Measurements from ENCODE around the gene SERGEF.

Gene SERGEF

DNA sequence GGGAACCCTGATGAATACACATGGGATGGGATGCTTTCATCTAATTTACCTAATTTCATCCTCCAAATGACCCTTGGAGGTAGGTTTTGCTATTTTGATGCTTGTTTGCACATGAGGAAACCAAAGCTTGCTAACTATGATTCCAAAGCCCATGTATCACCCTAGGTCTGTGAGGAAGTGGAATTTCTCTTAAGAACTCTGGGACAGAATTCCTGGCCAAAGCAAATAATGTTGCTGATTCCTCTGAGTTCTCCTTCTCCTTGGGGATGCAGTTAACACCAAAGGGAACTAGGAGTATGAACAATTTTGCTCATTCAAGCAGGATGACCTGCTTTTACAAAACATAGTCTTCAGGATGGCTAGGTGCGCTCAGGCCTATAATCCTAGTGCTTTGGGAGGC lies 198.3 kb downstream of the SERGEF start:
- DNase-seq (ENCODE audit: low read depth in 2 of 3, low spot score in 2 of 3) = no peak

DNA sequence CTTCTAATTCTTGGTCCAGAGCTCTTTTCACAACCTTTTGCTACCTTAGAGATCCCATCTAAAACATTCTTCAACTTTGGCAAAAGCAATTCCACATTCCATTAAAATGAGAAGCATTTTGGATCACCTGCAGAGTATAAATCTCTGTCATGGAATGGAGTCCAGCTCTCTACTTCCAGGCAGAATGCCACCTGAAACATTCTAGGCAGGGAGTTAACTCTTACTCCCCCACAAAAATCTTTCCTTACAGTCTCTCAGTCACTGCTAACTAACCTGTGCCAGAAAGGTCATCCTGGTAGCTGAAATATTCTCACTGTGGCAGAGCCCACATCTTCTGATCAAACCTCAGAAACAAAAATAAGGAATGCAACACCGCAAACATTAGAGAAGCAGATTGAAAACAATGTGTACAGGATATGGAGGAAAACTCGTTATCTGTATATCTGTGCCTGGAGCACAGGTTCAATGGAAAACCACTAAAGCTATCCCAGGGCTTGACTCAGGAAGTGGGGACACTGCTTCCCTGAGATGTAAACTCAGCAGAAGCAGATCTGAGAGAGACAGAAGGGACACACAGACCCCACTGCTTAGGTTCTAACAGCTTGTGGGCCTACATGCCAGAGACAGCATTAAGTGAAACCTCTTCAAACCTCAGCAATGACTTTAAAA lies 199.3 kb downstream of the SERGEF start:
- no peak for DNase-seq (ENCODE audit: low read depth in 2 of 3, low spot score in 2 of 3)

DNA sequence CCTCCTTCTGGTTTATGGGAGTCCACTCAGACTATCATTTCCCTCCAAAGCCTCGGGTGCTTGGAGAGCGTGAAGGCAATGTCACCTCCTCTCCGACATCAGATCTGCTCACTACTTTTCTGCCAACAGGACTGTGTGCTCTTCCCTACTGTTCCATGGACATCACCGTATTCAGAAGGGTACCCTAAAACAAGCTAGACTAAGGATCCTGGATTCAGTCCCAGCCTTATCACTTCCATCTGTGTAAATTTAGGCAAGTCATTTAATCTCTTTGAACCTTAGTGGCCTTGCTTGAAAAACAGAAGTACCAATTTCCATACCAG lies 200.0 kb downstream of the SERGEF start:
- no peak for DNase-seq (ENCODE audit: low read depth in 2 of 3, low spot score in 2 of 3)

DNA sequence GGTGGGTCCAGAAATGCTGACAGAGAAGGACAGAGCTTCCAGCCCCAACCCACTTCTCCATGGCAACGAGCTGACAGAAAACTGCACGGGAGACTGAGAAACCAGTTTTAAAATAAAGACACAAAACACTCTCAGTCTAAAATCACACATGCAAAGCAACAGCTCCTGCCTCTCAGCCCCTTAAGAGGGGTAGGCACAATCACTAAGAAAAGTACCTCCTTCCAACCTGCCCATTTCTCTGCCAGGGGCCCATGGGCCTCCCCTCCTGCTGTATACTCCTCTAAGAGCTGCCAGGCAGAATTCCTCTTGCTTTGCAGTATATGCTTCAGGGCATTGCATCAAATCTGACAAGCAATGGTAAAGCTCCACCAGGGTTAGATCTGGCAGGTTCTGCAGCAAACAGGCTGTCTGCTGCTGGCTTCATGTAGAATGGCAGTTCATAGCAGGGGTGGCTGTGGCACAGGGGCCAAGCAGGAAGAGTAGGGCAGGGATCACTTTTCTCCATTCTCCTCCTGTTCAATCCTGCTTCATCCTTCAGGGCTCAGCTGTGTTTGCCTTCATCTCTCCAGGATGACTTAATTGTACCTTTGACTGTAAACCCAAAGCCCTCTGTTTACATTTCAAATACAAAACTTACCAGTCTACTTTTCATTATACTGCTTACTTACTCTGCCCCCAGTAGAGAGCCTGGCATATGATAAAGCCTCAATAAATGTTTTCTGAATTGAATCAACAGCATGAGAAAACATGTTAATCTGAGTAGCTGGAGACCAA lies 200.6 kb downstream of the SERGEF start:
- DNase-seq (ENCODE audit: low read depth in 2 of 3, low spot score in 2 of 3) = no peak

DNA sequence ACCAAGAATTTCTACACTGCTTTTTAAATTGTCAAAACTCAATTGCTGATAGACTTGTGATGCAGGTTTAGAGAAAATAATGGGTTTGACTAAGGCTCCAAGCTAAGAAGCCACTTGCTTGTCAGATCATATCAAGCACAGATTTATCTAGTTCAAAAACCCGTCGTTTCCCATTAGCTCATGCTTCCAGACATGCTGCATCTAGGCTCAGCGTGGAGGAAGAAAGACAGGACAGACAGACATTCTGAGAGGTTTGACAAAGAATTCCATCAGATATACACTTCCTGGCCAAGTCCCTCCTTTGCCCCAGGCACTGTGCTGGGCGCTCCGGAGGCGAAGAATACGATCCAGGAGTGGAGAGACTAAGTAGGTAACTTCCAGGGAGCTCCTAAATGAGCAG lies 201.5 kb downstream of the SERGEF start:
- no peak for DNase-seq (ENCODE audit: low read depth in 2 of 3, low spot score in 2 of 3)

DNA sequence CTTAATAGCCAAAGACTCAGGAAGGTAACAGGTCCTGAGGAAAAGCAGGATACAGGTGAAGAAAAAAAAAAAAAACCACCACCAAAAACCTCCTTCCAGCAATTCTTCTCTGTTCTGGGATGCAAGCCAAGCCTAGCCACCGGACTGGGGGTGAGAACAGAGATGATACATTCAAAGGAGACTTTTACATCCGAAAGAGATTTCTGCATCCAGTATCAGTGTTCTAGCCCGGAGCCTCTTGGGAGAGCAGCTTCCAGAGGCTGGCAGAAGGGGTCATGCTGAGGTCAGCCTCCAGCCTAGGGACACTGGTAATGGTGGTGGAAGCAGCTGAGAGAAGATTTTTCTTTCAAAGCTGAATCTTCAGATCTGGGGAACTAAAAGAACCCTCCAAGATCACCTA lies 202.1 kb downstream of the SERGEF start:
- DNase-seq (ENCODE audit: low read depth in 2 of 3, low spot score in 2 of 3) = no peak

DNA sequence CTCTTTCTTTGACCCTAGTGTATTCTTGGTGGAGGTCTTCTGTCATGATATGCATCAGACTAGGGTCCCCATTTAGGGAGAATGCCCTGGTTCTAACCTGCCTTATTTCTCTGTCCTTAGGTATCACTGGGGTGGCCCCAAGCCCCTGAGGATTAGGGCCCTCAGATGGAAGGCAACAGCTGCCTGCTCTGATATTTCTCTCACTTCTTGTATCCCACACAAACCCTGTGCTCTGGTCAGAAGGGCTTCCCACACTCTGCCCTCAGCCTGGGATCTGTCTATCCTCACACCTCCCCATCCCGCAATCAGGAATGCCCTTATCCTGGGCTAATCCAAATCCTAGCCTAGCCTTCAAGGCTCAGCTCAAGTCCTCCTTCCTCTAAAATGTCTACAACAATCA lies 202.8 kb downstream of the SERGEF start:
- no peak for DNase-seq (ENCODE audit: low read depth in 2 of 3, low spot score in 2 of 3)

DNA sequence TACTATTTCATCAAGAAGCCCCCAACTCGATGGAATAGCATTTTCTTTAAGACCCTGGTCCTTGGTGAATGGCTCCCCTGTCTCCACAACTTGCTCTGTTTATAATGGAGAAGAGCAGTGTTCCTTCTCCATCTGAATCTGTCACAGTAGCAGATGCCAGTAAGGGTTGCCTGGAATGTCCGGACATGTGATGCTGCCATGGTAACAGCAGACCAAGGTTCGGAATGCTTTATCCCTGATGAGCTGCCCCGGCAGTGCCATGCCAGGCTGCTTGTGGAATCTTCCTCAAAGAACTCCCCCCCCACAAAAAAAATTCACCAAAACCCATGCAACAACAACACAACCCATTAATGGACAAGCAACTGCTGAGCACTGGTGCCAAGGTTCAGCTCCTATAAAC lies 205.8 kb downstream of the SERGEF start:
- no peak for DNase-seq (ENCODE audit: low read depth in 2 of 3, low spot score in 2 of 3)

DNA sequence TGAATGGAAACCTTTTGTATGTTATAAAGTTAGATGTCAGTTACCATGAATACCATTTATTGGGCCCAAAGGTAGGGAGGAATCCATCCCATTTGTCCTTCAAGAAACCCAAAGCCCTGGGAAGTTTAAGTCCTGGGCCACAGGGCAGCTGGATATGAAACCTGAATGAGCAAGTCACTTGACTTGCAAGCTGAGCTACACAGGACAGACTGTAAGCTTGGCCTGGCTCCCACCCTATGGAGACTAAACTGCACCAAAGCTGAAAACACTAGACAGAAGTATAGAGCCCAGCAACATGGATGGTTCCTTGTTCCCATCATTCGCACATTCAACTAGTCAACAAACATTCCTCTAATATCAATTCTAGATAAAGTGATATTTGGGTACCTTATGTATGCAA lies 207.0 kb downstream of the SERGEF start:
- no peak for DNase-seq (ENCODE audit: low read depth in 2 of 3, low spot score in 2 of 3)

DNA sequence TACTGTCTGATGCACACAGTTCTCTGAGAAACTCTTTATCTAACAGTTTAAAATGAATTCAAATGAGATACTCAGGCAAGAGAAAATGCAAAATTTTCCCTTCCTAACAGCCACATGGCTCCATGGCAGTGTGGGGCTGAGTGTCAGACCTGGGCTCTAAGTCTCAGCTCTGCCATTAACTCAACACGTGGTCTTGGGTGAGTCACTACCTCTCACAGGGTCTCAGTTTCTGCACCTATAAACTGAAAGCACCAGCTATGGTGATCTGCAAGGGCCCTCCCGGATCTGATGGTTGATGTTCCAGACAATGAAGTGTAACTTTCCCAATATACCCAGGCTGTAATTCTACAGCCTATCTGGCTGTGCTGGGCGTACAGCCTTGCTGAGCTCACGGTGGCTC lies 207.8 kb downstream of the SERGEF start:
- DNase-seq (ENCODE audit: low read depth in 2 of 3, low spot score in 2 of 3) = no peak

DNA sequence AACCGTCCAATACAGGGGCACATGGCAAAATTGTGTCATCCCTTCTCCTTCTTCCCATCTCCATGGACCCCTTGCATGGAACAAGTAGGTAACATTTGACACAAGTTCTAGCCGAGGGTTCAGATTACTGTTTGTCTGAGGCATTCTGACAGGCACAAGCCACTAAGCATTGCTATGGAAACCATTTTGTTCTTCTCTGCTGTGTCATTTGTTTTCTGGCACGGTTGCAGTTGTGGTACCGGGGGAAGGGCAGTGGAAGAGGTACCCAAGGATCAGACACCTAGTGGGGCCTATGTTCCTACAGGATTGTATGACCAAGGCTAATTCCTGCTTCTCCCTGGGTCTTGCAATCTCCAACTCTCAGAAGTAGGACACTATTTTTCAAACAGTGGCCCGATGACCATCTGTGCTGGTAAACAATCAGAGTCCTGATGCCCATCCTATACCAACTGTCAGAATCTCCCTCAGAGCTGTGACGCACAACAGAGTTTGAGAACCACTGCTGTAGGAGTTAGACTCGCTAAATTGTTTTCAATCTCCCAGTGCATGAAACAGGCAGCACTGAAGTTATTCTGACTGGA lies 209.0 kb downstream of the SERGEF start:
- no peak for DNase-seq (ENCODE audit: low read depth in 2 of 3, low spot score in 2 of 3)

DNA sequence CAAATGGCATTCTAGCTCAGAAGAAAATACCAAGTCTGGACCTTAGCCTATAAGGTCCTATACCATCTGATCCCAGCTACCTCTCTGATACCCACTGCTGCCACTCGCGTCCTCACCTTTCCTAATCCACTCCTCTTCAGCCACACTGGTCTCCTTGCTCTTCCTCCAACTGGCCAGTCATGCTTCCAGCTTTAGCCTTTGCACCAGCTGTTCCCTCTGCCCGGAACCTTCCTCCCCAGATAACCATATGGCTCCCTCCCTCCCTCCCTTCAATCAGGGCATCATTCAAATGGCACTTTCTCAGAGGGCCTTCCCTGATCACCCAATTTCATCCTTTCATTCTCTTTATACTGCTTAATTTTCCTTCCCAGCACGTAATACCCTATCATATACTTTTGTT lies 210.4 kb downstream of the SERGEF start:
- DNase-seq (ENCODE audit: low read depth in 2 of 3, low spot score in 2 of 3) = no peak

DNA sequence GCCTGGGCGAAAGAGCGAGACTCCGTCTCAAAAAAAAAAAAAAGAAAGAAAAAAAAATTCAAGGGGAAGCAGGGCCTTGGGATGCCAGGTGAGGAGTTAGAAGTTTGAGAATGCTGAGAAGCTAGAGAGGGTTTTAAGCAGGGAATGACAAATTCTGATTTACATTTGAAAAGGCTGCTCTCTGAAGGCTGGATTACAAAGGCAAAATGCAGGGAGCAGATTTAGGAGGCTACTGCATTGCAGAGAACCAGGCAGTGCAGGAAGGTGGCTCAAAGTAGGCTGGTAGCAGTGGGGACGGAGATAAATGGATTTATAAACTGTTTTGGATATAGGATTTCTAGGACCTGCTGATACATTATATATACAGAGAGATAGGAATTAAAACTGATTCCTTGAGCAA lies 211.7 kb downstream of the SERGEF start:
- DNase-seq (ENCODE audit: low read depth in 2 of 3, low spot score in 2 of 3) = no peak

DNA sequence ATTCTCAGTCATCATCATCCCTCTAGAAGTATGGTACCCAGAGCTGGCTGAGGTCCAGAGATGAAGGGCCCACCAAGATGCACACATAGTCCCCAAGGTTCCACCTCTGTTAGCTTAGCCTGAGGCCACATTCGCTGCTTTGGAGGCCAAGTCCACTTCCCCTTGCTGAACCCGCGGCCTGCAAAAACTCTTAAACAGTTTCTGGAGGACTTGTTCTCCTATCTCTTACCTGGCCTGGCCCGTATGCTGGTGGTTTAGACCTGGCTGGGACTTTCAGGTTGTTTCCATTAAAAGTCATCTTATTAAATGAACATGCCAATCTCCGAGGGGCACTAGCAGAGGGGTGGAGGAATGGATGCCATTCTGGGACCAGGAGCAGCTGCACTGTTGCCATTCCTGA lies 213.7 kb downstream of the SERGEF start:
- DNase-seq (ENCODE audit: low read depth in 2 of 3, low spot score in 2 of 3) = no peak

DNA sequence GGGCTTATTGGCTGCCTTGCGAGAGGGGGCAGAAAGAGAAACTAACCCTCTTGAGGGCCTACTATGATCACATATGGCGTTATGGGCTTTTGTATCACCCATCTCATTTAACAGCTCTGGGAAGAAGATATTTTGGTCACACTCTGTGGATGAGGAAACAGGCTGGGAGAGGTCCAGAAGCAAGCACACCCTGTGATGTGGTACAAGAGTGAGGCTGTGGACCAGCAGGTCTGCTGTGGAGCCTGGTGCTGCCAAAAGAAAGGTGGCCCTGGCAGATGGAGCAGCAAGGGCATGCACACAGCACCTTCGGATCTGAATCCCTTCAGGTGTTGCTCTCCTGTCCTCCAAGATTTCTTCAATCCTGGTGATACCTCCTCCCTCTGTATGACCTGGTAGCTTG lies 214.1 kb downstream of the SERGEF start:
- DNase-seq (ENCODE audit: low read depth in 2 of 3, low spot score in 2 of 3) = no peak

DNA sequence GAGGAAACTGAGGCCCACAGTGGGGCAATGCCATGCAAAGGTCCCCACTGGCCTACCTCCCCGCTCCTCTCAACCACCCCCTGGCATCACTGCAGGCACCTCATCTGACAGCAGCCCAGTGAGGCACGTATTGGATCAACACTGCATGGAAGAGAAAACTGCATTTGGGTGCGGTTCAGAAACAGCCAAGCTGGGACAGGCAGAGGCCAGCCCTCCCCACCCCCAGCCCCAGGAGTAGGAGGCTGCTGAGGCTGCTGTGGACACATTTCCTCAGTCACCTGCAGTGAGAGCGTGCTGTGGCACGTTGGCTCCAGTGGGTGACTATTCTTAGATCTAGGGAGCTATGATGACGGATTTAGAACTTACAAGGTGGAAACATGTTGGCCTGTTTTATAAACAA lies 214.6 kb downstream of the SERGEF start:
- DNase-seq (ENCODE audit: low read depth in 2 of 3, low spot score in 2 of 3) = no peak

DNA sequence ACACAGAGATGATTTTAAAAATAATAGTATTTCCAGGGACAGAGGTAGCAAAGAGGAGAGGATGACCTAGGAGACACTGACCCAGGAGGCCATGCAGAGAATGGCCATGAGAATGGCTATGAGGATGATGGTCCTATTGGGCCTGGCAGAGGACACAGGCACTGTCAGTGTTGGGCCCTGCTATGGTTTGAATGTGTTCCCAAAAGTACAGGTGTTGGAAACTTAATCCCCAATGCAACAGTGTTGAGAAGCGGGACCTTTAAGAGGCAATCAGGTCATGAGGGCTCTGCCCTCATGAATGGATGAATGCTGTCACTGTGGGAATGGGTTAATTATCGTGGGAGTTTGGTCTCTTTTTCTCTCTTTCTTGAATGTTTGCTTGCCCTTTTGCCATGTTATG lies 216.7 kb downstream of the SERGEF start:
- no peak for DNase-seq (ENCODE audit: low read depth in 2 of 3, low spot score in 2 of 3)

DNA sequence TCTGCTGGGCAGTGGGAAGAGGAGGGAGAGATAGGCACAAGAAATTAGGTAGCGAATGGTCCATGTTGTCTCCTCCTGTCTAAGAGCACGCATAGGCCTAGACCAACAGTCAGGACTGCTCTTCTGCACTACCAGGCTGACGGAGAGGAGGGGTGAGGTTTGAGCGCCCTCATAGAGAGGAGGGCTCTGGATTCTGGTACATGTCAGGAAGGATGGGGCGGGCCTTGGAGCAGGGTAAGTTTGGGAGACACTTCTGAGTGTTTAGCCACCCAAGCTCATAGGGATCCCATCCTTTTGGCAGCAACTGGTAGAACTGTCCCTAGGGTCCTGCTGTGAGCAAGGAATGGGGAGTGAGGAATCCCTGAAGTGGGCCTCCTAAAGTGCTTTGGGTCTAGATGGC lies 217.9 kb downstream of the SERGEF start:
- no peak for DNase-seq (ENCODE audit: low read depth in 2 of 3, low spot score in 2 of 3)

DNA sequence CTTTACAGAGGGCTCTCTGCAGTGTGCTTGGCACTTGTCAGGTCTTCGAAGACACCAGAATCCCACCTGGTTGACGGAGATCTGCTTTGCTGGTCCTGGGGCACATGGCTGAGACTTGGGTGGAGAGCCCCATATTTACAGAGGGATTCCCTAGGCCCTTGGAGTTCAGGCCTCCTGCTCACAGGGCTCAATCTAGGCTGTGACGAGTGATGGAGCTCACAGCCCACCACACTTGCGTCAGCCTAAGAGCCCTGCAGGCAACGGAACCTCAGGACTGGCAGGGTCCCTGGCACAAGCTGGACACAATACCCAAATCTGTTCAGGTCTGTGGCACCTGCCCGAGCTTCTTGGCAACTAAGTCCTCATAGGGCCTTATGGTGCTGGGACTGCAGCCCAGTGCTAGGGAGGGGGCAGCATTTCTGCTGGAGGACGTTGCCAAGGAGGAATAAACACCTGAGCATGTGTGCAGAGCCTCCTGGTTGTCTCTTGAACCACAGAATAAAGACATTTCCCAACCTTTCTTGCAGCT lies 219.1 kb downstream of the SERGEF start:
- no peak for DNase-seq (ENCODE audit: low read depth in 2 of 3, low spot score in 2 of 3)

DNA sequence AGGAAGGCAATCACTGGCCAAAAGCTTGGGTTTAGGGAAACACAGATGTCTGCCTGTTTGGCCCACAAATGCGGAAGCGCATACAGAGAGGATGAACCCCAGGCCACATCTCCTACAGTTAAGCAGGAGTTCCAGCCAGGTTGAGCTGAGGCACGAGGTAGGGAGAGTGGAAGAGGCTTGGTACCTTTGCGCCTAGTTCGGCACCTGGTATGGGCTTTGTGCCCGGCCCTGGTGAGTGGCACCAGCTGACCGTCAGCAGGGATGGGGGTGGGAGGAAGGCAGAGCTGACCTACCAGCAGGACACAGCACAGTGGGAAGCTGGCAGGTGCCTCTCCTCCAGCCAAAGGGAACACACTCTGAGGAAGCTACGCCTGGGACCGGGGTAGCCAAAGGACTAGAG lies 220.7 kb downstream of the SERGEF start:
- no peak for DNase-seq (ENCODE audit: low read depth in 2 of 3, low spot score in 2 of 3)

DNA sequence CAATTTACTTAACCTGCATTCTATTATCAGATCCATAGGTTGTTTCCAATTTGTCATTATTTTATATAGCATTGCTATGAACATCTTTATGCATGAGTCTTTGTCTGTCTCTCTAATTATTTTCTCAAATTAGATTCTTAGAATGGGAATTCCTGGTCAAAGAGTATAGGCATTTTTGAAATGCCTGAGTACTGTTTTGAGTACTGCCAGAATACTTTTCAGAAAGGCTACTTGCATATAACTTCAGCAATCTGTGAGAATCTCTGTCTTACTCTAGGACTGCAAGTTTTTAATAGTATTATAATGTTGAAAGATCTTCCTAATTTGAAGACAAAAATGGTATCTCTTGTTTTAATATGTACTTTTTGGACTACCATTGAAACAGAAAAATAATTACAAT lies 221.7 kb downstream of the SERGEF start:
- no peak for DNase-seq (ENCODE audit: low read depth in 2 of 3, low spot score in 2 of 3)

DNA sequence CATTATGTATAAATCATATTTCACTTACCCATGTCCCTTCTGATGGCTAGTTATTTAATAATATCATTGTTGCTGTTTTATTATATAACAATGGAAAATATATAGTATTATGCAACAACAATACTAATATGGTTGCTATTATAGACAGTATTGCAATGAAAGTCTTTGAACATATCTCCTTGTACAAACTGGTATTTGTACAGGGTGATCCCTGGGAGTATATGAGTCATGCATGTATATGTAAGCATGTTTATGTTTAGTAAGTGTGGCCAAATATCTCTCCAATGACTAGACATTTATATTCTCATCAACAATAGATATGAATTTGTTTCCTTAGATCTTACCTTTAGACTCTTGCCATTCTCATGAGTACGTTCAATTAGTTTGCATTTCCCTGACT lies 222.4 kb downstream of the SERGEF start:
- DNase-seq (ENCODE audit: low read depth in 2 of 3, low spot score in 2 of 3) = no peak

DNA sequence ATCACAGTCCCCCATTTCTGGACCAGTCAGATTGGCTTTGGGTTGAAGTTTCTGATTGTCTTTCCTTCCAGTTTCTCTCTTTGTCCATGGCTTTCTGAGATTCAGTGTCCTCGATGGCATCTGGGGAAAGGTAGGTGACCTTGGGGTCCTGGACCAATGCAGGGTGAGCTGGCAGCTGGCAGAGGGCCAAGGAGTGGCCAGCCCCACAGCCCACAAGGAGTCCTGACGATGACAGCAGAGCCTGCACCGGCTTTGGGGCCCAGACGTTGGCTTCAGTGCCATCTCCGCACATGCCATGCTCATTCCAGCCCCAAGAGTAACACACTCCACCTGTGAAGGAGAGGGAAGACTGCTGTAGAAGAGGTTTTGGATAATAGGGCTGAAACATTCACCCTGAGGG lies 224.8 kb downstream of the SERGEF start:
- no peak for DNase-seq (ENCODE audit: low read depth in 2 of 3, low spot score in 2 of 3)

Measured in activated CD8-positive, alpha-beta memory T cell treated with anti-CD3 and anti-CD28 coated beads for 48 hours (primary cell).